GM21717 (cell line): ENCODE data around the gene NTN3.
A peak's percentile ranks its signal among the peaks of the same experiment; 100 is the strongest.
"Not testable (repeated sequence)": the region's sequence is repeated elsewhere in the genome, so short reads cannot be mapped to it uniquely, and the experiment has no call there.

Experiments
- ATAC-seq: cut with Tn5 transposase; IDR thresholded peaks from one replicate; pipeline ENCODE4 v1.9.1; 2021; ENCODE audit warnings: mild to moderate bottlenecking, moderate library complexity; ENCODE audit not compliant: unreplicated experiment

The NTN3 gene

DNA sequence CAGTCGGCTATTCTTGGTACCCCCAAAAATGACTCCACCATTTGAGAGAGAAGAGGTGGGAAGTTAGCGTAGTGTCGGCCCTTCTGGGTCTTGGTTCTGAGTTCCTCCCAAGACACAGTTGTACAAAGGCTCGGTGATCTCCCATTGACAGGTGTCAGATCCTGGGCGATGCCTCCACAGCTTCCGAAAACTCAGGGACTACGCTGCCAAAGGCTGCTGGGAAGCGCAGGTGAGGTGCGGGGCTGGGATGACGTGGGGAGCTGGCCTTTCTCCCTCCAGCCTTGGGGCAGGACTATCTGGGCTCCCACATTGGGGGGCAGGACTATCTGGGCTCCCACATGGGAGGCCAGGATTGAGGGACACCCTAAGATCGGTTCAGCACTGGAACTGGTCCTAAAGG is 31.5 kb upstream of the NTN3 start:
- ATAC-seq = no peak

- ATAC-seq = not testable (repeated sequence)
Measured at GRCh38 chr16:2441143-2441804, 29.8 kb upstream of the NTN3 start.

DNA sequence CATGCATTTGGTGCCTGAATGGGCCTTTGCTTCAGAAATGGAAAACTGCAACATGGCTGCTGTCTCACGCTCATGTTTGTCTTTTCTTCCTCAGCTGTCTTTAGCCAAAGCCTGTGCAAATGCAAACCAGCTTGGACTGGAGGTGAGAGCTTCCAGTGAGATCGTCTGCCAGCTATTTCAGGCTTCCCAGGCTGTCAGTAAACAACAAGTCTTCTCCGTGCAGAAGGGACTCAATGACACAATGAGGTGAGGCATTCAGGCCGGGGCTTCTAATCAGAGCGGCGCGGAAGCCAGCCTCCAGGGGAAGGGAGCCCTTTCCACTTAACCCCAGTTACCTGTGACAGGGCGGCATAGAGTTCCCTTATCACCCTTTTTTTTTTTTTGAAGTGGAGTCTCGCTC is 27.5 kb upstream of the NTN3 start:
- no peak for ATAC-seq

GRCh38 chr16:2447920-2448583 is 23.0 kb upstream of the NTN3 start:
- ATAC-seq = no peak

DNA sequence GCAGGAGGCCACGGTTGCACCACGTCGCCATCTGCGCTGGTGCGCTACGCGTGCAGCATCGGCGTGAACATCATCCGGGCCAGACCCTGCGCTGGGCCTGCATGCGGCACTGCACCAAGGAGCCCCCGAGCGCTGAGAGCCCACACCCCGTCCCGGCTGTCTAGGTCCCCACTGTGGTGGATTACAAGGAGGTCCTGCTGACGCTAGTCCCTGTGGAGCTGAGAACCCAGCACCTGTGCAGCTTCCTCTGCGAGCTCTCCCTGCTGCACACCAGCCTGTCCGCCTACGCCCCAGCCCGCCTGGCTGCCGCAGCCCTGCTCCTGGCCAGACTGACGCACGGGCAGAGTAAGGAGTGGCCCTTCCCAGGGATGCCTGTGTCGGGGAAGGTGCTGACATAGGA is 22.0 kb upstream of the NTN3 start:
- ATAC-seq = no peak

- ATAC-seq = no peak
Measured at GRCh38 chr16:2450535-2450934, 20.6 kb upstream of the NTN3 start.

- ATAC-seq = no peak
Measured at GRCh38 chr16:2450975-2451381, 20.1 kb upstream of the NTN3 start.

DNA sequence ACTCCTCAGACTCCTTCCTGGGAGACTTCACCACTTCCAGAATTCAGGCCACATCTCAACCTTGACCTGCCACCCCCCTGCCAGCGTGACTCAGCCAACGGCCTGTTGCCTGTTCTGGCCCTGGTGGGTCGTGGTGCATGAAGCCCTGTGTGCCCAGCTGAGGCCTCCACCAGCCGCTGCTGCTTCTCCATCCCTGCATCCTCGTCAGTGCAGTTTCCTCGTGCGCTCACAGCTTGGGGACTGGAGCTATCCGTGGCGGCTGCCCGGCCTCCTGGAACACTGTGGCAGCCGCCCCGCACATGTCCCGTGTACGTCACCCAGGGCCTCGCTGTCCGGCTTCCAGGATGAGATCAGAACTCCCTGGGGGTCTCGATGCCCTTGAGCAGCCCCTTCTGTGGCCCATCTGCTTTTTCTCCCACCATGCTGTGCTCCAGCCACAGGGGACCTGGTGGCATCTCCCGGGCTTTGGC is 19.2 kb upstream of the NTN3 start:
- no peak for ATAC-seq

DNA sequence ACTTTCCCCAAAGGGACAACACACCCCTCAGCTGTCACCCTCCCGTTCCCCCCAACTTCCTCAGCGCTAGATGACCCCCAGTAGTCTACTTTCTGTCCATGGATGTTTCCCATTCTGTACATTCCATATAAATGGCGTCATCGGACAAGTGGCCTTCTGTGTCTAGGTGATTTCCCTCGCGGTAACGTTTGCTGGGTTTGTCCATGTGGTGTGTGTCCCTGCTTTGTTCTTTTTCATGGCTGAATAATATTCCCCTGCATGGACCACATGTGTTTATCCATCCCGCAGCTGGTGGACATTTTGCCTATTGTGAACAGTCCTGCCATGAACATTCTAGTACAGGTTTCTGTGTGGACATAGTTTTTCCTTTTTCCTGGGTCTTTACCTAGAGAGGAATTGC is 18.4 kb upstream of the NTN3 start:
- ATAC-seq = no peak

DNA sequence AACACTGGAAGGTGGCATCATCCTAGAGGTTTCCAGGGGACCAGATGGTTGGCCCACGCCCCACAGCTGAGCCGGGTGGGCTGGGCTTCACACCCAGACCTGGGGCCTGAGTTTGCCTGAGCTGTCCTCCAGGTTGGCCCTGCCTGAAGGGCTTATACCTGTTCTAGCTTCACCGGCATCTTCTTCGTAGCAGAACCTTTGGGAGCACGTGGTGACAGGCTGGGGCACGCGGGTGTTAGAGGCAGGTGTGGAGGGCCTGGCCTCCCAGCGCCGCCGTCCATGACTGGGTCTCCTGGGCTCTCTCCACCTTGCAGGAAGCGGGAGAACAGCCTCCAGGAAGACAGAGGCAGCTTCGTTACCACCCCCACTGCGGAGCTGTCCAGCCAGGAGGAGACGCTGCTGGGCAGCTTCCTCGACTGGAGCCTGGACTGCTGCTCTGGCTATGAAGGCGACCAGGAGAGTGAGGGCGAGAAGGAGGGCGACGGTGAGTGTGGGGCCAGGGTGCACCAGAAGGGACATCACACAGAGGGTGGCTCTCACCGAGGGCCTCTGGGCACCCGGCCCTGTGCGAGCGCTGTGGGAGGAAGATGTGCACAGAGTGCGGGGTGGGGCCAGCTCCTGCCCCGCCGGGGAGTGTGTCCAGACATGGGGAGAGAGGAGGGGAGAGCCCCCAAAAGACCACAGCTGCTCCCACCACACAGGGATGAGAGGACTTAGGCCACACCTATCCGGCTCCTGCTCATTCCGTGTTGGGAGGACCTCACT is 15.8 kb upstream of the NTN3 start:
- no peak for ATAC-seq

DNA sequence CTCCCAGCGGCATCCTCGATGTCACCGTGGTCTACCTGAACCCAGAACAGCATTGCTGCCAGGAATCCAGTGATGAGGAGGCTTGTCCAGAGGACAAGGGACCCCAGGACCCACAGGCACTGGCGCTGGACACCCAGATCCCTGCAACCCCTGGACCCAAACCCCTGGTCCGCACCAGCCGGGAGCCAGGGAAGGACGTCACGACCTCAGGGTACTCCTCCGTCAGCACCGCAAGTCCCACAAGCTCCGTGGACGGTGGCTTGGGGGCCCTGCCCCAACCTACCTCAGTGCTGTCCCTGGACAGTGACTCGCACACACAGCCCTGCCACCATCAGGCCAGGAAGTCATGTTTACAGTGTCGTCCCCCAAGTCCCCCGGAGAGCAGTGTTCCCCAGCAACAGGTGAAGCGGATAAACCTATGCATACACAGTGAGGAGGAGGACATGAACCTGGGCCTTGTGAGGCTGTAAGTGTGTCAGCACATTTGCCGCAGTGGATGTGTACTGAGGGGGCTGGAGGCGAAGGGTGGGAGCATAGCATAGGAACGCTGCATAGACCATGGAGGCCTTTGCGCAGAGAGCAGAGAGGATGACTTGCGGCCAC is 14.4 kb upstream of the NTN3 start:
- ATAC-seq = no peak

- ATAC-seq = no peak
Measured at GRCh38 chr16:2457267-2457666, 13.8 kb upstream of the NTN3 start.

DNA sequence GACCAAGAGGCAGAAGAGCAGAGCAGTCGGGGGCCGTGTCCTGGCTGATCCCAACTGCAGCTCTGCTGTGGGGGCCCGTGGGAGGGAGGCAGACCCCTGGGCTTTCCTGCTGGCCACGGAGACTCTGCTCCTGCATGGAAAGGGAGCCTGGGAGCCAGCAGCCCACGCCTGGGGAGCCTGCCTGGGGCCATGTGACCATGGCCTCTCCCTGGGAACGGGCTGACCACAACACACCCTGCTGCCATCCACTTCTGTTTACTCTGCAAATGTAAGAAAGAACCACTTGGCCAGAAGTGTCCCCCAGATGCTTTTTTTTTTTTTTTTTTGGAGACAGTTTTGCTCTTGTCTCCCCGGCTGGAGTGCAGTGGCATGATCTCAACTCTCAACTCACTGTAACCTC is 13.2 kb upstream of the NTN3 start:
- ATAC-seq = no peak

GRCh38 chr16:2458887-2459646 is 12.0 kb upstream of the NTN3 start:
- no peak for ATAC-seq

DNA sequence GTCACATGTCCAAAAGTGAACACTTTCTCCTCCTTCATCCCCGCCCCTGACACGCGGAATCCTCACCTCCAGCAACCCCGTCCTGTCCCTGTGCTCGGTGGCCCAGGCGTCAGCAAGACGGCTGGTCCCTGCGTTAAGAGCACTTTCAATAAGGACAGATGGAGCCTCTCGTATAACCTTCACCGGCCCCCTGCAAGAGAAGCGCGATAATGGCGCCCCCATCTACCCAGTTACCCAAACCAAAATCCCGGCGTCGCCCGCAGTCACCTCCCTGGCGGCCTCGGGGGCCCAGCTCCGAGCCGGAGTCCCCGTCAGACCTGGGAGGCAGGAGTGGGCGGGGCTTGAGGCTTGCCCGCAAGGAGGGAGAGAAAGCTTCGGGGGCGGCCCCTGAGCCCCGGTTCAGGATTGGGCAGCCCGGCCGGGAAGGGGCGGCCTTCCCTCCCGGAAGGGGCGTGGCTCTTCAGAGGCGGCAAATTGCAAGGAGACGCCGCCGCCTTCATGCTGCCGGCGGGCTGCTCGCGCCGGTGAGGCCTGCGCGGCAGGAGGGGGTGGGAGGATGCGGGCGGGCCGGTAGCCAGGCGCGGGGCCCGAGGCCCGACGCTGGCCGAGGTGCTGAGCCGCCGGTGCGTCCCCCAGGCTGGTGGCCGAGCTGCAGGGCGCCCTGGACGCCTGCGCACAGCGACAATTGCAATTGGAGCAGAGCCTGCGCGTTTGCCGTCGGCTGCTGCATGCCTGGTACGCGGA is 11.3 kb upstream of the NTN3 start, which contains the start of gene TEDC2:
TEDC2 (plus strand) TSS at position 463 of the 744 bp plus-strand sequence; CDS start at position 499, 36 bp downstream.
- peak; percentile 68 for ATAC-seq

- ATAC-seq = no peak
Measured at GRCh38 chr16:2460391-2460713, 10.7 kb upstream of the NTN3 start.

GRCh38 chr16:2460916-2461315 is 10.2 kb upstream of the NTN3 start:
- no peak for ATAC-seq

DNA sequence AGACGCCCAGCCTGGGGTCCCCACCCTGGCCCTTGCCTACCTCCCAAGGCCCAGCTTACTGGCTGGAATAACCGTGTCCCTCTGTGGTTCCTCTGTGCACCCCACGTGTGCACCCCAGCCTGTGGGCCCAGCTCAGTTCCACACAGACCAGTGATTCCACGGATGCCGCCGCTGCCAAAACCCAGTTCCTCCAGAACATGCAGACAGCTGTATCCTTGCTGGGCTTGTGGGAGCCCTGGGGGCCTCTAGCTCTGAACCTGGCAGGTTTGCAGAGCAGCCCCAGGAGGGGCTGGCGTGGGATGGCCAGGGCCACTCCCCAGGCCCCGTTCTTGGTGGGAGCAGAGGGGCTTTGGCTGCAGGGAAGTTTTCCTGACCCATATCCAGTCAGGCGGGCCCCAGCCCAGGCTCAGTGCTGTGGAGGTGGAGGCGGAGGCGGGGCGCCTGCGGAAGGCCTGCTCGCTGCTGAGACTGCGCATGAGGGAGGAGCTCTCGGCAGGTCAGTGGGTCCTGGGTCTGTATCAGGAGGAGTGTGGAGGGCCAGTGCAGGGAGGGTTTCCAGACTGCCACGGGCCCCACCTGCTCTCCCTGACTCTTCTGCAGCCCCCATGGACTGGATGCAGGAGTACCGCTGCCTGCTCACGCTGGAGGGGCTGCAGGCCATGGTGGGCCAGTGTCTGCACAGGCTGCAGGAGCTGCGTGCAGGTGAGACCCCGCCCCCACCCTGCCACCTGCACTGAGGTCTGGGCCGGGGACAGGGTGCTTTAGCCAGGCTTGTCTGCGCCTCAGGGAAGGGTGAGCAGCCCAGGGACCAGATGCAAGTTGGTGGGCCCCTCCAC is 8.8 kb upstream of the NTN3 start:
- ATAC-seq = no peak

GRCh38 chr16:2464333-2464732 is 6.8 kb upstream of the NTN3 start:
- no peak for ATAC-seq
